GM23338 (cell line): ENCODE data around the gene LPAR1. TPM values are rescaled to one million over a fixed set of nuclear protein-coding genes. Genes with fewer than 3 reads are reported as not detected.

Experiments
- ATAC-seq: fragments of 200-7000 bp; cut with Tn5 transposase; 3 replicates; pipeline ENCODE4 v1.9.1; 2020
- DNase-seq: peaks from one replicate; pipeline ENCODE4 v3.0.0-alpha.2; 2015; ENCODE audit warnings: low spot score
- H2AFZ ChIP-seq: fragments of 200-600 bp; sonication (generic); 2 replicates; pipeline ENCODE4 v1.8.0; 2016; ENCODE audit warnings: antibody characterized with exemption, mild to moderate bottlenecking, moderate library complexity
- H3F3A ChIP-seq: fragments of 200-600 bp; sonication (generic); replicated peaks from 2 replicates; pipeline ENCODE4 v1.8.0; 2017; ENCODE audit warnings: antibody characterized with exemption, mixed run types, low read depth
- H3K27ac ChIP-seq: fragments of 200-600 bp; sonication (generic); 2 replicates; pipeline ENCODE4 v1.6.1; 2016; ENCODE audit warnings: low read depth
- H3K27me3 ChIP-seq: fragments of 200-600 bp; sonication (generic); 2 replicates; pipeline ENCODE4 v1.8.0; 2016; ENCODE audit warnings: mild to moderate bottlenecking, mixed run types, moderate library complexity; ENCODE audit not compliant: insufficient read depth
- H3K36me3 ChIP-seq: fragments of 200-600 bp; sonication (generic); 2 replicates; pipeline ENCODE4 v1.8.0; 2016; ENCODE audit warnings: mild to moderate bottlenecking; ENCODE audit not compliant: insufficient read depth
- H3K4me1 ChIP-seq: fragments of 200-600 bp; sonication (generic); 2 replicates; pipeline ENCODE4 v1.8.0; 2016; ENCODE audit warnings: mild to moderate bottlenecking, moderate library complexity; ENCODE audit not compliant: insufficient read depth
- H3K4me2 ChIP-seq: fragments of 200-600 bp; sonication (generic); 2 replicates; pipeline ENCODE4 v1.7.1; 2017; ENCODE audit warnings: mixed run types
- H3K4me3 ChIP-seq: fragments of 200-600 bp; sonication (generic); 2 replicates; pipeline ENCODE4 v1.6.1; 2016; ENCODE audit warnings: mixed run types
- H3K79me2 ChIP-seq: fragments of 200-600 bp; sonication (generic); replicated peaks from 2 replicates; pipeline ENCODE4 v1.8.0; 2017; ENCODE audit warnings: mild to moderate bottlenecking; ENCODE audit not compliant: insufficient read depth
- H3K9me2 ChIP-seq: fragments of 200-600 bp; sonication (generic); 2 replicates; pipeline ENCODE4 v1.8.0; 2017; ENCODE audit not compliant: insufficient read depth
- H4K20me1 ChIP-seq: fragments of 200-600 bp; sonication (generic); replicated peaks from 2 replicates; pipeline ENCODE4 v1.8.0; 2017; ENCODE audit warnings: mild to moderate bottlenecking; ENCODE audit not compliant: insufficient read depth
- H3K27ac Mint-ChIP-seq: 2 replicates; pipeline ENCODE4 v1.8.0; 2020; ENCODE audit warnings: inconsistent platforms, mild to moderate bottlenecking, moderate library complexity, mixed read lengths
- H3K27me3 Mint-ChIP-seq: 3 replicates; pipeline ENCODE4 v1.8.0; 2022; ENCODE audit warnings: low read depth, mild to moderate bottlenecking, moderate library complexity, mixed read lengths, inconsistent platforms; ENCODE audit not compliant: insufficient read depth, poor library complexity
- H3K36me3 Mint-ChIP-seq: 3 replicates; pipeline ENCODE4 v1.8.0; 2021; ENCODE audit warnings: low read depth, mild to moderate bottlenecking, inconsistent platforms, moderate library complexity, mixed read lengths
- H3K4me1 Mint-ChIP-seq: 3 replicates; pipeline ENCODE4 v1.8.0; 2020; ENCODE audit warnings: mild to moderate bottlenecking, inconsistent platforms, mixed read lengths
- H3K4me3 Mint-ChIP-seq: 3 replicates; pipeline ENCODE4 v1.8.0; 2021; ENCODE audit warnings: moderate library complexity, mild to moderate bottlenecking, inconsistent platforms, mixed read lengths
- H3K9me3 Mint-ChIP-seq: 3 replicates; pipeline ENCODE4 v1.8.0; 2020; ENCODE audit warnings: moderate library complexity, mild to moderate bottlenecking, inconsistent platforms, mixed read lengths
- EZH2 ChIP-seq: fragments of 200-600 bp; sonication (generic); IDR thresholded peaks from one replicate; pipeline ENCODE4 v1.8.0; 2017; ENCODE audit warnings: antibody characterized with exemption, mild to moderate bottlenecking, low read depth; ENCODE audit not compliant: unreplicated experiment
- JUNB ChIP-seq: IDR thresholded peaks from one replicate; pipeline ENCODE4 v1.6.1; 2016; ENCODE audit warnings: antibody characterized with exemption; ENCODE audit not compliant: unreplicated experiment
- NANOG ChIP-seq: IDR thresholded peaks from 2 replicates; pipeline ENCODE4 v1.6.1; 2016; ENCODE audit warnings: antibody characterized with exemption, borderline replicate concordance
- POLR2AphosphoS5 ChIP-seq: IDR thresholded peaks from 2 replicates; pipeline ENCODE4 v1.6.1; 2016; ENCODE audit warnings: antibody characterized with exemption, low read depth
- polyA plus RNA-seq: library from polyadenylated mRNA; unstranded; fragments of >200 nt; fragmentation: Nextera tagmentation; extraction: Ambion mirVana; gene quantifications from 2 replicates; pipeline ENCODE4 v1.2.1, GENCODE V29; 2016
- total RNA-seq: library from RNA; depleted of rRNA; stranded (reverse); fragments of >200 nt; shearing (Covaris generic); gene quantifications from 2 replicates; pipeline ENCODE4 v1.2.3, GENCODE V29; 2014
- TF ChIP-seq, protein P1 (sequence below), 2 experiments: fragments of 200-600 bp in 1 of 2; sonication (generic) in 1 of 2; conservative IDR thresholded peaks; 2 replicates each; pipeline versions ENCODE4 v1.5.1 to v1.6.1; 2016 to 2017; ENCODE audit warnings: antibody characterized with exemption in 2 of 2, low read depth in 2 of 2, mild to moderate bottlenecking in 2 of 2, moderate library complexity in 1 of 2
- TF ChIP-seq, protein P2 (sequence below): IDR thresholded peaks from one replicate; pipeline ENCODE4 v1.6.1; 2018; ENCODE audit warnings: antibody characterized with exemption; ENCODE audit not compliant: unreplicated experiment

LPAR1 gene
- total and polyA plus RNA-seq, 2 experiments from 2014 or later: 1.0 to 3.8 TPM

DNA sequence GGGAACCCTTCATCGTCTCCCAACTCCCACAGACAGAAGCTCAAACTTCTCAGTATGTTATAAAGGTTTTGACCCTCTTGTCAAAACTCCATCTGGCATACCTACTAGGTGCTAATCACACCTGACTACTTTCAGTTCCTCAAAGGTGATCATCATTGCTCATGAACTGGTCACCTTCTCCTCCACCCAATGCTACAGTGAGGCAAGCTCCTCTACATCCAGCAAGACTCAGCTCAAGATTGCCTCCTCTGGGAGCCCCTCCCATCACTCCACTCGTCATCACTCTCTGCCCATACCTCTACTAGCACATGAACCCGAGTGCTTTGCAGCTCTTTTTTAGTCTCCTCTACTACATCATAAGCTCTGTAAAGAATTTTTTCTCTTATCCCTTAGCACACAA is 102.4 kb downstream of the LPAR1 start (continued):
- TF ChIP-seq, protein P1, sequence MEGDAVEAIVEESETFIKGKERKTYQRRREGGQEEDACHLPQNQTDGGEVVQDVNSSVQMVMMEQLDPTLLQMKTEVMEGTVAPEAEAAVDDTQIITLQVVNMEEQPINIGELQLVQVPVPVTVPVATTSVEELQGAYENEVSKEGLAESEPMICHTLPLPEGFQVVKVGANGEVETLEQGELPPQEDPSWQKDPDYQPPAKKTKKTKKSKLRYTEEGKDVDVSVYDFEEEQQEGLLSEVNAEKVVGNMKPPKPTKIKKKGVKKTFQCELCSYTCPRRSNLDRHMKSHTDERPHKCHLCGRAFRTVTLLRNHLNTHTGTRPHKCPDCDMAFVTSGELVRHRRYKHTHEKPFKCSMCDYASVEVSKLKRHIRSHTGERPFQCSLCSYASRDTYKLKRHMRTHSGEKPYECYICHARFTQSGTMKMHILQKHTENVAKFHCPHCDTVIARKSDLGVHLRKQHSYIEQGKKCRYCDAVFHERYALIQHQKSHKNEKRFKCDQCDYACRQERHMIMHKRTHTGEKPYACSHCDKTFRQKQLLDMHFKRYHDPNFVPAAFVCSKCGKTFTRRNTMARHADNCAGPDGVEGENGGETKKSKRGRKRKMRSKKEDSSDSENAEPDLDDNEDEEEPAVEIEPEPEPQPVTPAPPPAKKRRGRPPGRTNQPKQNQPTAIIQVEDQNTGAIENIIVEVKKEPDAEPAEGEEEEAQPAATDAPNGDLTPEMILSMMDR (conservative IDR thresholded peaks at IDR 0.05; ENCODE audit: low read depth in 2 of 2): no peak
- TF ChIP-seq, protein P2, sequence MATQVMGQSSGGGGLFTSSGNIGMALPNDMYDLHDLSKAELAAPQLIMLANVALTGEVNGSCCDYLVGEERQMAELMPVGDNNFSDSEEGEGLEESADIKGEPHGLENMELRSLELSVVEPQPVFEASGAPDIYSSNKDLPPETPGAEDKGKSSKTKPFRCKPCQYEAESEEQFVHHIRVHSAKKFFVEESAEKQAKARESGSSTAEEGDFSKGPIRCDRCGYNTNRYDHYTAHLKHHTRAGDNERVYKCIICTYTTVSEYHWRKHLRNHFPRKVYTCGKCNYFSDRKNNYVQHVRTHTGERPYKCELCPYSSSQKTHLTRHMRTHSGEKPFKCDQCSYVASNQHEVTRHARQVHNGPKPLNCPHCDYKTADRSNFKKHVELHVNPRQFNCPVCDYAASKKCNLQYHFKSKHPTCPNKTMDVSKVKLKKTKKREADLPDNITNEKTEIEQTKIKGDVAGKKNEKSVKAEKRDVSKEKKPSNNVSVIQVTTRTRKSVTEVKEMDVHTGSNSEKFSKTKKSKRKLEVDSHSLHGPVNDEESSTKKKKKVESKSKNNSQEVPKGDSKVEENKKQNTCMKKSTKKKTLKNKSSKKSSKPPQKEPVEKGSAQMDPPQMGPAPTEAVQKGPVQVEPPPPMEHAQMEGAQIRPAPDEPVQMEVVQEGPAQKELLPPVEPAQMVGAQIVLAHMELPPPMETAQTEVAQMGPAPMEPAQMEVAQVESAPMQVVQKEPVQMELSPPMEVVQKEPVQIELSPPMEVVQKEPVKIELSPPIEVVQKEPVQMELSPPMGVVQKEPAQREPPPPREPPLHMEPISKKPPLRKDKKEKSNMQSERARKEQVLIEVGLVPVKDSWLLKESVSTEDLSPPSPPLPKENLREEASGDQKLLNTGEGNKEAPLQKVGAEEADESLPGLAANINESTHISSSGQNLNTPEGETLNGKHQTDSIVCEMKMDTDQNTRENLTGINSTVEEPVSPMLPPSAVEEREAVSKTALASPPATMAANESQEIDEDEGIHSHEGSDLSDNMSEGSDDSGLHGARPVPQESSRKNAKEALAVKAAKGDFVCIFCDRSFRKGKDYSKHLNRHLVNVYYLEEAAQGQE: no peak
- no peak for TF ChIP-seq POLR2AphosphoS5
- TF ChIP-seq EZH2: no peak
- TF ChIP-seq JUNB: no peak
- TF ChIP-seq NANOG: no peak

DNA sequence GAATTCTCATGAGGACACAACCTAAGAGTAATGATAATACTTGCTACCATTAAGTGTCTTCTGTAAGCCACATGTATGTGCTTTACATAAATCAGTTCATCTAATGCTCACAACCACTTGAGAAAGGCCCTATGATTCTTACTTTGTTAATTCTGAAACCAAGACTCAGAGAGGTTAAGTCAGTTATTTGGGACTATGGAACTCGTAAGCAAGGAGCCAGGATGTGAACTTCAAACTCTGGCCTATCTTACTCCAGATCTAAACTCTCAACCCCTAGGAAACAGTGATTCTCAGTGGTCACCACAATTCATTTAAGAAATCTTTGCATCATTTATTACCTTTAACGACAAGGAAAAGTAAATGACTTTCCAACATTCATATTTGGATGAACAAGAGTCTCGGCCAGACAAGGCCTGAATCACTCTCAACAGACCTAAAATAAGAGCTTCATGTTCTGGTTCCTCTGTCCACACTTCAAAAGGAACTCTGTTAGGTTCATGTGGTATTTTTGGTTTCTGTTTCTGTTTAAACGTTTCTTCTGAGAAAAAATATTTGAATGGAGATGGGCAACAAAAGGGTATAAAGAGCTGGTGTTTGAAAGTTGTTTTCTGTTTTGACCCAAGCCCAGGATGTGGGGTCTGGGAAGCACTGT is 104.8 kb downstream of the LPAR1 start:
- Histone ChIP-seq H3K27me3 (no peaks in the 10 kb centered on the region), H3K9me2 (peaks cover 10% of the 10 kb centered on the region), H3F3A (no peaks in the 10 kb centered on the region), H3K4me2 (no peak overlapping the region), H3K4me3 (no peak overlapping the region), H4K20me1 (no peaks in the 10 kb centered on the region), H2AFZ (no peak overlapping the region), H3K27ac (no peak overlapping the region), H3K36me3 (no peaks in the 10 kb centered on the region), H3K4me1 (0 out of 2 replicates have a peak, but pooled peaks cover 7% of the 10 kb centered on the region), H3K79me2 (no peaks in the 10 kb centered on the region)
- Mint-ChIP-seq H3K27me3 (no peaks in the 10 kb centered on the region), H3K36me3 (no peaks in the 10 kb centered on the region), H3K27ac (no peak overlapping the region), H3K4me3 (no peak overlapping the region), H3K4me1 (no peaks in the 10 kb centered on the region), H3K9me3 (no peaks in the 10 kb centered on the region)
- DNase-seq: no peak
- ATAC-seq: no peak
- TF ChIP-seq, protein P2: no peak
- no peak for TF ChIP-seq POLR2AphosphoS5
